ENCODE results near the gene PPP2R2D.

PPP2R2D gene

GRCh38 chr10:131998845-131999681, 98.3 kb downstream of the PPP2R2D start:
- DNase-seq (ENCODE audit: low read depth) = no peak

GRCh38 chr10:132001238-132001972, 100.6 kb downstream of the PPP2R2D start:
- DNase-seq (ENCODE audit: low read depth) = no peak

DNA sequence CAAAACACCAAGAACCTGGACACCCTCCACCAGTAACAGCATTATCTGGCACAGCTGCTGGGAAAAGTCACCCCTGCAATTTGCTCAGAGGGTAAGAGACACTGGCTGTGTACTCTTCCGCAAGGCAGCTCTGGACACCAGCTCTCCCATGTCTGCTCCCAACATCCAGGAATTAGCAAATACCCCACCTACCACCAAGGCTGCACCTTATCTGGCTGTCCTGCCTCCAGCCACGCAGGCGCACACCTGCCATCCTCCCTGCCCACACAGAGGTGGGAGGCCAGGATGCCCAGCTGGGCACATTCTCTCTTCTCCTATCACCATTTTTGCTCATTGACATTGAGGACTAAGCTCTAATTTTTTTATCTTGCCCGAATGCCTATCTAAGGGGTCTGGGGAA, 101.2 kb downstream of the PPP2R2D start:
- no peak for DNase-seq (ENCODE audit: low read depth)

DNA sequence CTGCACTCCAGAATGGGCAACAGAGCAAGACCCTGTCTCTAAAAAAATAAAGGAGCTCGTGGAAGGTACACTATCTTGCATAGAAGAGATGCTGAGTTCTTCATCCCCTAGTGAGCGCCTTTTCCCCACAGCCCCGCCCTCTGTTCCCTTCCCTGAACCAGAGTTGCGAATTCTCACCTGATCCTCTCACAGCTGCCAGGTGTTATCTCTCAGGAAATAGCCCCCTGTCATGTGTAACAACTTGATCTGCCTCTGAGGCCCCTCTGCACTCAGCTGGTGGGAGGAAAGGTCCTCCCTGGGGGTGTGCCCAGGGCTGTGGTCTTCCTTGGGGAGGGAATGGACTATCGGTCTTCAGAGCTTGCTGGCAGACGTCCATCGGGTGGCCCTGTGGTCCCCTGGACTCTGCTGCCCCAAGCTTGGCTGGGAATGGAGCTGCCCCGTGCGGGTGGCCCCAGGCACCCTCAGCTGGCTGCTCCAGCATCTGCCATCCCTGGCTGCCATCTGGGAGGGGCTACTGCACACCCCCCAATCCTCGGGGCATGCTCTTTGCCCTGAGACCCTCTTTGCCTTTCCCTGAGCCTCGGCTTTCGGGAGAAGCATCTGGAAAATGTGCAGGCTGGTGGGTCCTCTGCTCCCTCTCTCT, 102.6 kb downstream of the PPP2R2D start:
- DNase-seq (ENCODE audit: low read depth) = no peak

DNA sequence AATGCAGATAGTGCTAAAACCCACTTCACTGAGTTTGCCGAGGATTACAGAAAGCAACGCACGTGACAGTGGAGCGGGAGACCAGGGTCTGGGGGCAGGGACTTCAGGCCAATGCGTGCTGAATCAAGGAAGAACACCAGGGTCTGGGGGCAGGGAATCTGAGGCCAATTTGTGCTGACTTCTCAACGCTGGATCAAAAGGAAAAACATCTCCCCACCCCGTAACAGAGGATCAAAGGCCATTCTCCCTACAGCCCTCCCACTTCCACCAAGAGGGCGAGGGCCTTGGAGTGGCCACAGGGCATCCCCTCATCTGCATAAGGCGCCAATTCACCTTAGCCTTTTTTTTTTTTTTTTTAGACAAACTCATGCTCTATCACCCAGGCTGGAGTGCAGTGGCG, 103.2 kb downstream of the PPP2R2D start:
- DNase-seq (ENCODE audit: low read depth) = no peak

DNA sequence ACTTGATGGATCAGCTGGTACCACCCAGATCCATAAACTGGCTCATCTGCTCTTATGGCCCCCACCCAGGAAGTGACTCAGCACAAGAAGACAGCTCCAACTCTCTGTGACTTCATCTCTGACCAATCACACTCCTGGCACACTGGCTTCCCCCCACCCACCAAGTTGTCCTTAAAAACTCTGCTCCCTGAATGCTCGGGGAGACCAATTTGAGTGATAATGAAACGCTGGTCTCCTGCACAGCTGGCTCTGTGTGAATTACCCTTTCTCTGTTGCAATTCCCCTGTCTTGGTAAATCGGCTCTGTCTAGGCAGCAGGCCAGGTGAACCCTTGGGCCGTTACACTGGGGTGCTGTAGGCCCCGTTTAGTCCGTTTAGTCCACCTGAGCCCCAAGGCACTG, 104.3 kb downstream of the PPP2R2D start:
- DNase-seq (ENCODE audit: low read depth) = no peak

GRCh38 chr10:132006966-132007365, 106.2 kb downstream of the PPP2R2D start:
- DNase-seq (ENCODE audit: low read depth) = no peak

DNA sequence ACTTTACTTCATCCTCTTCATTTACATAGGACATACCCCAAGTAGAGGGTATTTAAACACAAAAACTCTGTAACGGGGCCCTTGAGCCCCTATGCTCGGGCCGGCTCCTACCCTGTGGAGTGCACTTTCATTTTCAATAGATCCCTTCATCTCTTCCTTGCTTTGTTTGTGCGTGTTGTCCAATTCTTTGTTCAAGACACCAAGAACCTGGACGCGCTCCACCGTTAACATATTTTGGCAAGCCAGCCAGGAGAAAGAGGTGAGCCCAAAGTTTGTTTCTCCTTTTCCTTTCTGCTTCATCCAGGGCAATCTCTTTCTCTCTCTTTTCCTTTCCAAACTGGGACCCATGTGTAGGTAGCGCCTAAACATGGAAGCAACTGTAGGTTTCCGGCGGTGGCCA, 106.9 kb downstream of the PPP2R2D start:
- no peak for DNase-seq (ENCODE audit: low read depth)
